Ishikawa (cell line): Measurements from ENCODE around the gene HDAC9.

ENCODE experiments used
- CEBPB ChIP-seq: IDR thresholded peaks from 2 replicates; pipeline ENCODE4 v1.6.1; 2012
- EP300 ChIP-seq: IDR thresholded peaks from 2 replicates; pipeline ENCODE4 v1.6.1; 2012; ENCODE audit warnings: borderline replicate concordance

DNA sequence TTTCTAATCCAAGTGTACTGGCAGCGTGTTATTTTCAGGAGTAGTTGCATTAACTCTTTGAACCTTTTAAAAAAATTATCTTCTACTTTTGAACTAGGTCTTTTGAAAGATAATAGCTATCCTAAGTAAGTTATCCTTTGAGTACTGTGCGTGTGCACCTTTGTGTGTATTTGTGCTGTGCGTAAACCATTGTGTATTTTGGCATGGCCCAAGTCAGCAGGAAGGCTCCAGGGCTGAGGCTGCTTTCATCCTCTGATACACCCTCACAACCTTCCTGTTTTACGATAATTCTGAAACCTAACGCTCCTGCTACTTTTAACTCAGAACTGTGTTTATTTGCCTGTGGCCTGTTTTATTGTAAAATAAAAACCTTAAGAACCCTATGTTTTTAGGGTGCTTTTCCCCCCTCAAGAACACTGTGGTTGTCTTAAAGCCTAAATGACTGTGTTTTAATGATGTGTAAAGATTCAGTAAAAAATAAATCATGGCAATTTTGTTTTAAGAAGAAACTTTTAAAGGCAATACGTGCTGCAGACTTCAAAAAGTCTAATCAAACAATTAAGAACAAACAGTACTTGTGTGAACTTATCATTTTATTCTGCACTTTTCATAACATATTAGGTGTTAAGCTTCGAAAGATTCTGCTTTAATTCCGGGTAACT, 57.5 kb downstream of the HDAC9 start:
- TF ChIP-seq CEBPB = no peak
- no peak for TF ChIP-seq EP300
